GM18508 (cell line): ENCODE measurements around the gene THOC2.
A peak's percentile ranks its signal among the peaks of the same experiment; 100 is the strongest.
"Not testable (repeated sequence)": the region's sequence is repeated elsewhere in the genome, so short reads cannot be mapped to it uniquely, and the experiment has no call there.

ENCODE experiments used
- ATAC-seq: cut with Tn5 transposase; IDR thresholded peaks from one replicate; pipeline ENCODE4 v1.9.1; 2021; ENCODE audit warnings: moderate number of reproducible peaks; ENCODE audit not compliant: insufficient read depth, unreplicated experiment

Gene THOC2

GRCh38 chrX:123732670-123733363 lies at the start of gene THOC2:
Gene THOC2 (minus strand): TSS chrX:123733052. CDS start chrX:123733022, 30 bp downstream.
- peak; percentile 60 for ATAC-seq

GRCh38 chrX:123781786-123782185 lies 48.9 kb upstream of the THOC2 start:
- not testable (repeated sequence) for ATAC-seq

GRCh38 chrX:123779908-123780396 lies 47.1 kb upstream of the THOC2 start:
- ATAC-seq: no peak

GRCh38 chrX:123773258-123773988 lies 40.6 kb upstream of the THOC2 start:
- no peak for ATAC-seq

GRCh38 chrX:123771449-123772064 lies 38.7 kb upstream of the THOC2 start:
- peak; percentile 89 for ATAC-seq

- ATAC-seq: peak; percentile 37
Measured at GRCh38 chrX:123764967-123765871, 32.4 kb upstream of the THOC2 start.

GRCh38 chrX:123759849-123760248 lies 27.0 kb upstream of the THOC2 start:
- ATAC-seq: not testable (repeated sequence)

GRCh38 chrX:123757794-123758193 lies 24.9 kb upstream of the THOC2 start:
- ATAC-seq: not testable (repeated sequence)

GRCh38 chrX:123756320-123756719 lies 23.5 kb upstream of the THOC2 start:
- no peak for ATAC-seq

- no peak for ATAC-seq
Measured at GRCh38 chrX:123755107-123755506, 22.3 kb upstream of the THOC2 start.

- no peak for ATAC-seq
Measured at GRCh38 chrX:123753656-123754350, 21.0 kb upstream of the THOC2 start.

- no peak for ATAC-seq
Measured at GRCh38 chrX:123749643-123750042, 16.8 kb upstream of the THOC2 start.

GRCh38 chrX:123745511-123745910 lies 12.7 kb upstream of the THOC2 start:
- no peak for ATAC-seq

GRCh38 chrX:123743312-123743711 lies 10.5 kb upstream of the THOC2 start:
- ATAC-seq: no peak

GRCh38 chrX:123742440-123742839 lies 9.6 kb upstream of the THOC2 start:
- ATAC-seq: no peak

GRCh38 chrX:123740536-123740935 lies 7.7 kb upstream of the THOC2 start:
- ATAC-seq: no peak

GRCh38 chrX:123740006-123740405 lies 7.2 kb upstream of the THOC2 start:
- no peak for ATAC-seq

- ATAC-seq: no peak
Measured at GRCh38 chrX:123739474-123739873, 6.6 kb upstream of the THOC2 start.

- ATAC-seq: no peak
Measured at GRCh38 chrX:123738378-123738940, 5.6 kb upstream of the THOC2 start.
